HEK293 (cell line): ENCODE data around the gene RAD50.

Source experiments
- CTCF ChIA-PET: fragments of 350-600 bp; formaldehyde crosslinking; extraction: SDS; loops from one replicate; lab custom pipeline; 2021; ENCODE audit warnings: antibody characterized with exemption; lab: Yijun Ruan, JAX
- POLR2A ChIA-PET: fragments of 300-600 bp; formaldehyde crosslinking; extraction: SDS; loops from one replicate; lab custom pipeline; 2020; ENCODE audit warnings: antibody characterized with exemption, inconsistent platforms; lab: Yijun Ruan, JAX
- H3K27ac ChIP-seq: fragments of 200-500 bp; sonication (Bioruptor generic); 2 replicates; pipeline ENCODE4 v1.5.1; 2014; ENCODE audit warnings: low read depth, low read length, control low read depth, inconsistent platforms; ENCODE audit errors: extremely low read depth
- H3K36me3 ChIP-seq, 2 experiments: fragments of 200-500 bp in 1 of 2; sonication (Bioruptor generic) in 1 of 2; 1 replicate in 1 of 2; 2 replicates in 1 of 2; pipeline ENCODE4 v1.5.1; 2014 to 2017; ENCODE audit warnings: inconsistent platforms in 2 of 2, low read length in 2 of 2; ENCODE audit not compliant: control insufficient read depth in 2 of 2, insufficient read depth in 1 of 2
- H3K4me1 ChIP-seq: fragments of 200-500 bp; sonication (Bioruptor generic); 2 replicates; pipeline ENCODE4 v1.5.1; 2014; ENCODE audit warnings: mild to moderate bottlenecking, low read length, inconsistent platforms; ENCODE audit not compliant: control insufficient read depth, insufficient read depth
- H3K4me3 ChIP-seq: 2 replicates; pipeline ENCODE4 v1.5.1; 2011; ENCODE audit warnings: low read depth, mild to moderate bottlenecking, control low read depth, low read length, moderate library complexity
- H3K9me3 ChIP-seq: fragments of 200-500 bp; sonication (Bioruptor generic); 2 replicates; pipeline ENCODE4 v1.5.1; 2014; ENCODE audit warnings: low read depth, low read length, inconsistent platforms; ENCODE audit not compliant: control insufficient read depth, insufficient read depth
- RBAK ChIP-seq: fragments of 450-650 bp; formaldehyde crosslinking; IDR thresholded peaks from 2 replicates; pipeline ENCODE4 v1.5.1; 2016; ENCODE audit warnings: missing biosample characterization, missing genetic modification characterization
- REPIN1 ChIP-seq: fragments of 450-650 bp; formaldehyde crosslinking; IDR thresholded peaks from 2 replicates; pipeline ENCODE4 v1.5.1; 2017; ENCODE audit warnings: missing biosample characterization, missing genetic modification characterization, low read depth
- ZBTB1 ChIP-seq: fragments of 450-650 bp; formaldehyde crosslinking; IDR thresholded peaks from 2 replicates; pipeline ENCODE4 v1.5.1; 2016; ENCODE audit warnings: missing biosample characterization, missing genetic modification characterization
- ZBTB17 ChIP-seq: fragments of 450-650 bp; formaldehyde crosslinking; IDR thresholded peaks from 2 replicates; pipeline ENCODE4 v1.5.1; 2016; ENCODE audit warnings: missing biosample characterization, missing genetic modification characterization
- ZNF140 ChIP-seq: fragments of 450-650 bp; formaldehyde crosslinking; IDR thresholded peaks from 2 replicates; pipeline ENCODE4 v1.5.1; 2016; ENCODE audit warnings: missing biosample characterization, missing genetic modification characterization
- ZNF202 ChIP-seq: fragments of 450-650 bp; formaldehyde crosslinking; IDR thresholded peaks from 2 replicates; pipeline ENCODE4 v1.5.1; 2016; ENCODE audit warnings: missing biosample characterization, missing genetic modification characterization, borderline replicate concordance
- ZNF211 ChIP-seq: fragments of 450-650 bp; formaldehyde crosslinking; IDR thresholded peaks from 2 replicates; pipeline ENCODE4 v1.5.1; 2016; ENCODE audit warnings: low read depth, missing biosample characterization, missing genetic modification characterization
- ZNF223 ChIP-seq: fragments of 450-650 bp; formaldehyde crosslinking; IDR thresholded peaks from 2 replicates; pipeline ENCODE4 v1.5.1; 2016; ENCODE audit warnings: missing biosample characterization, missing genetic modification characterization
- ZNF23 ChIP-seq: fragments of 450-650 bp; formaldehyde crosslinking; IDR thresholded peaks from 2 replicates; pipeline ENCODE4 v1.5.1; 2016; ENCODE audit warnings: missing biosample characterization, missing genetic modification characterization, borderline replicate concordance
- ZNF248 ChIP-seq: fragments of 450-650 bp; formaldehyde crosslinking; IDR thresholded peaks from 2 replicates; pipeline ENCODE4 v1.5.1; 2017; ENCODE audit warnings: missing biosample characterization, missing genetic modification characterization
- ZNF266 ChIP-seq: fragments of 450-650 bp; formaldehyde crosslinking; IDR thresholded peaks from 2 replicates; pipeline ENCODE4 v1.5.1; 2016; ENCODE audit warnings: missing biosample characterization, missing genetic modification characterization, low read depth
- ZNF292 ChIP-seq: fragments of 450-650 bp; formaldehyde crosslinking; IDR thresholded peaks from 2 replicates; pipeline ENCODE4 v1.5.1; 2016; ENCODE audit warnings: low read depth, missing biosample characterization, missing genetic modification characterization, borderline replicate concordance
- ZNF302 ChIP-seq: fragments of 450-650 bp; formaldehyde crosslinking; IDR thresholded peaks from 2 replicates; pipeline ENCODE4 v1.5.1; 2016; ENCODE audit warnings: missing biosample characterization, missing genetic modification characterization, low read depth
- ZNF311 ChIP-seq: fragments of 450-650 bp; formaldehyde crosslinking; IDR thresholded peaks from 2 replicates; pipeline ENCODE4 v1.5.1; 2017; ENCODE audit warnings: missing biosample characterization, missing genetic modification characterization, borderline replicate concordance
- ZNF473 ChIP-seq: fragments of 450-650 bp; formaldehyde crosslinking; IDR thresholded peaks from 2 replicates; pipeline ENCODE4 v1.5.1; 2017; ENCODE audit warnings: missing biosample characterization, missing genetic modification characterization
- ZNF48 ChIP-seq: fragments of 450-650 bp; formaldehyde crosslinking; IDR thresholded peaks from 2 replicates; pipeline ENCODE4 v1.5.1; 2016; ENCODE audit warnings: missing biosample characterization, missing genetic modification characterization
- ZNF664 ChIP-seq: fragments of 450-650 bp; formaldehyde crosslinking; IDR thresholded peaks from 2 replicates; pipeline ENCODE4 v1.5.1; 2016; ENCODE audit warnings: missing biosample characterization, missing genetic modification characterization
- ZNF843 ChIP-seq: fragments of 450-650 bp; formaldehyde crosslinking; IDR thresholded peaks from 2 replicates; pipeline ENCODE4 v1.5.1; 2016; ENCODE audit warnings: missing biosample characterization, missing genetic modification characterization
- TF ChIP-seq, protein P1 (sequence below): fragments of 450-650 bp; formaldehyde crosslinking; IDR thresholded peaks from 2 replicates; pipeline ENCODE4 v1.5.1; 2016; ENCODE audit warnings: missing biosample characterization, missing genetic modification characterization
- TF ChIP-seq, protein P2 (sequence below): fragments of 450-650 bp; IDR thresholded peaks from 2 replicates; pipeline ENCODE4 v1.5.1; 2018; ENCODE audit warnings: missing biosample characterization, missing genetic modification characterization
- TF ChIP-seq, protein P3 (sequence below): fragments of 450-650 bp; formaldehyde crosslinking; IDR thresholded peaks from 2 replicates; pipeline ENCODE4 v1.5.1; 2016; ENCODE audit warnings: missing biosample characterization, missing genetic modification characterization
- TF ChIP-seq, protein P4 (sequence below): fragments of 450-650 bp; formaldehyde crosslinking; IDR thresholded peaks from 2 replicates; pipeline ENCODE4 v1.5.1; 2016; ENCODE audit warnings: missing biosample characterization, missing genetic modification characterization
- TF ChIP-seq, protein P5 (sequence below): fragments of 450-650 bp; formaldehyde crosslinking; IDR thresholded peaks from 2 replicates; pipeline ENCODE4 v1.5.1; 2017; ENCODE audit warnings: missing biosample characterization, missing genetic modification characterization

The RAD50 gene

DNA sequence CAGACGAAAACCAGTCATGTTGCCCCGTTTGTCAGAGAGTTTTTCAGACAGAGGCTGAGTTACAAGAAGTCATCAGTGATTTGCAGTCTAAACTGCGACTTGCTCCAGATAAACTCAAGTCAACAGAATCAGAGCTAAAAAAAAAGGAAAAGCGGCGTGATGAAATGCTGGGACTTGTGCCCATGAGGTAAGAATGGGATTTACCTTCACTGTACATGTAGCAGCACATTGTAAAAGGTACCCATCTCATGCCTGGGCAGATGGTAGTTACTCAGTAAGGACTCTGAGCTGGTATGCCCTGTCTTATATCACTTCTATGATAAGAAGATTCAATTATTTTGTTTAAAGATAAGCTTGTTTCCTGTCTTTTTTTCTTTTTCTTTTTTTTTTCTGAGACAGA, 38.8 kb downstream of the RAD50 start:
- TF ChIP-seq REPIN1 (tag by site-specific recombination): no peak
- no peak for TF ChIP-seq ZNF211 (tag by site-specific recombination)
- POLR2A ChIA-PET: no interaction called here
- peaks cover 24 to 93% of the 10 kb centered on the region in 2 experiments for H3K36me3 ChIP-seq

DNA sequence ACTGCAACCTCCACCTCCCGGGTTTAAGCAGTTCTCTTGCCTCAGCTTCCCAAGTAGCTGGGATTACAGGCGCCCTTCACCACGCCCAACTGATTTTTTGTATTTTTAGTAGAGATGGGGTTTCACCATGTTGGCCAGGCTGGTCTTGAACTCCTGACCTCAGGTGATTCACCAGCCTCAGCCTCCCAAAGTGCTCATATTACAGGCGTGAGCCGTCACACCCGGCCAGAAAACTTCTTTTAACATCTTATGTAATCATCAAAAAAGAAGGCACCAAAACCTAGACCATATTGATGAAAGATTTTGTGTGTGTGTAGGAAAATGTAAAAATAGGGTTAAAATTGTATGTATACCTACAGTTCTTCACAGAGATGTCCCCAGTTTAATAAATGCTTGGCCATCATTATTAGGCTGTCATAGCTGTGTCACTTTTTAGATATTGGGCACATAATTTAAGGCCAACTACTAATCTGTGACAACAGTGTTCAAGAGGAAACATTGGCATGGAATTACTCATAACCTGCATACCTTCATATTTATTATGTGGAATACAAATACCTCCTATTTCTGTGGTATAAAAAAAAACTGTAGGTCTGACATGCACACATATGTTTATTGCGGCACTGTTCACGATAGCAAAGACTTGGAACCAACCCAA, 44.4 kb downstream of the RAD50 start:
- TF ChIP-seq ZNF843 (no peak), ZNF292 (tag by site-specific recombination) (no peak), ZNF664 (tag by site-specific recombination) (no peak), ZNF266 (tag by site-specific recombination) (no peak), ZNF302 (tag by site-specific recombination) (no peak), ZNF202 (tag by site-specific recombination) (no peak)
- TF ChIP-seq, protein P1, sequence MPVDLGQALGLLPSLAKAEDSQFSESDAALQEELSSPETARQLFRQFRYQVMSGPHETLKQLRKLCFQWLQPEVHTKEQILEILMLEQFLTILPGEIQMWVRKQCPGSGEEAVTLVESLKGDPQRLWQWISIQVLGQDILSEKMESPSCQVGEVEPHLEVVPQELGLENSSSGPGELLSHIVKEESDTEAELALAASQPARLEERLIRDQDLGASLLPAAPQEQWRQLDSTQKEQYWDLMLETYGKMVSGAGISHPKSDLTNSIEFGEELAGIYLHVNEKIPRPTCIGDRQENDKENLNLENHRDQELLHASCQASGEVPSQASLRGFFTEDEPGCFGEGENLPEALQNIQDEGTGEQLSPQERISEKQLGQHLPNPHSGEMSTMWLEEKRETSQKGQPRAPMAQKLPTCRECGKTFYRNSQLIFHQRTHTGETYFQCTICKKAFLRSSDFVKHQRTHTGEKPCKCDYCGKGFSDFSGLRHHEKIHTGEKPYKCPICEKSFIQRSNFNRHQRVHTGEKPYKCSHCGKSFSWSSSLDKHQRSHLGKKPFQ (tag by site-specific recombination): no peak
- no peak overlapping the region for H3K4me3 ChIP-seq
- H3K9me3 ChIP-seq: no peaks in the 10 kb centered on the region
- H3K36me3 ChIP-seq: peaks cover 34 to 84% of the 10 kb centered on the region in 2 experiments
- no peaks in the 10 kb centered on the region for H3K4me1 ChIP-seq
- no peak overlapping the region for H3K27ac ChIP-seq
- ChIA-PET POLR2A (no interaction called here), CTCF (interaction anchor here (0.7 kb wide), 1 partner anchor 23 kb away, joined by 3 read pairs; no protein-coding TSS in a partner anchor)

More for the DNA sequence above, 38.8 kb downstream of the RAD50 start:
- Histone ChIP-seq H3K4me3 (no peak overlapping the region), H3K9me3 (no peaks in the 10 kb centered on the region), H3K27ac (no peak overlapping the region), H3K4me1 (no peaks in the 10 kb centered on the region)
- CTCF ChIA-PET: interaction anchor here (1.0 to 1.2 kb wide), 2 partner anchors 69 to 95 kb away, joined by 3 read pairs; no protein-coding TSS in a partner anchor

DNA sequence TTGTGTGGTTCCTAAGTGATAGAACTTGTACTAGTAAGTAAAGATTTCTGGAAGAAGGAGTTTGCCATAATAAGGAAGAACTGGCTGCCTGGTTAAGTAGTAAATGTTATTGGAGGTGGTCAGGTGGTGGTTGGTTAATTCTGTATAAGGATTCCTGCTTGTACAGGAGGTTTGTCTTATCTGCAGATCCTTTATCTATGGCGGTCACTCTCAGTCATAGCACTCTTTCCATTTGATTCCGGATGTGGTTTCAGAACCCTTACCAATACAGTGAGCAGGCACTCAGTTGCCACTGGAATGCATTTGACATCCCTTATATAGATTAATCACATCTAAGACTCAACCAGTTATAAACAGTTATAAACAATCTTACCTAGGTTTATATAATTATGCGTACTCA, 50.3 kb downstream of the RAD50 start:
- Histone ChIP-seq H3K36me3 (peaks cover 38 to 70% of the 10 kb centered on the region in 2 experiments), H3K4me1 (no peaks in the 10 kb centered on the region), H3K4me3 (no peak overlapping the region), H3K27ac (no peak overlapping the region), H3K9me3 (no peaks in the 10 kb centered on the region)
- POLR2A ChIA-PET: no interaction called here
- TF ChIP-seq, protein P2, sequence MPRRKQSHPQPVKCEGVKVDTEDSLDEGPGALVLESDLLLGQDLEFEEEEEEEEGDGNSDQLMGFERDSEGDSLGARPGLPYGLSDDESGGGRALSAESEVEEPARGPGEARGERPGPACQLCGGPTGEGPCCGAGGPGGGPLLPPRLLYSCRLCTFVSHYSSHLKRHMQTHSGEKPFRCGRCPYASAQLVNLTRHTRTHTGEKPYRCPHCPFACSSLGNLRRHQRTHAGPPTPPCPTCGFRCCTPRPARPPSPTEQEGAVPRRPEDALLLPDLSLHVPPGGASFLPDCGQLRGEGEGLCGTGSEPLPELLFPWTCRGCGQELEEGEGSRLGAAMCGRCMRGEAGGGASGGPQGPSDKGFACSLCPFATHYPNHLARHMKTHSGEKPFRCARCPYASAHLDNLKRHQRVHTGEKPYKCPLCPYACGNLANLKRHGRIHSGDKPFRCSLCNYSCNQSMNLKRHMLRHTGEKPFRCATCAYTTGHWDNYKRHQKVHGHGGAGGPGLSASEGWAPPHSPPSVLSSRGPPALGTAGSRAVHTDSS (tag by site-specific recombination): no peak
- TF ChIP-seq, protein P3, sequence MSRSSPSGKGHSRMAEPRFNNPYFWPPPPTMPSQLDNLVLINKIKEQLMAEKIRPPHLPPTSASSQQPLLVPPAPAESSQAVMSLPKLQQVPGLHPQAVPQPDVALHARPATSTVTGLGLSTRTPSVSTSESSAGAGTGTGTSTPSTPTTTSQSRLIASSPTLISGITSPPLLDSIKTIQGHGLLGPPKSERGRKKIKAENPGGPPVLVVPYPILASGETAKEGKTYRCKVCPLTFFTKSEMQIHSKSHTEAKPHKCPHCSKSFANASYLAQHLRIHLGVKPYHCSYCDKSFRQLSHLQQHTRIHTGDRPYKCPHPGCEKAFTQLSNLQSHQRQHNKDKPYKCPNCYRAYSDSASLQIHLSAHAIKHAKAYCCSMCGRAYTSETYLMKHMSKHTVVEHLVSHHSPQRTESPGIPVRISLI (tag by site-specific recombination): no peak
- TF ChIP-seq ZBTB17 (no peak), ZNF23 (tag by site-specific recombination) (no peak), RBAK (tag by site-specific recombination) (no peak), ZNF248 (no peak), ZNF223 (no peak), ZNF473 (tag by site-specific recombination) (no peak), ZNF311 (tag by site-specific recombination) (no peak), ZNF48 (tag by site-specific recombination) (no peak), ZNF140 (tag by site-specific recombination) (no peak), ZBTB1 (tag by site-specific recombination) (no peak)
- TF ChIP-seq, protein P4, sequence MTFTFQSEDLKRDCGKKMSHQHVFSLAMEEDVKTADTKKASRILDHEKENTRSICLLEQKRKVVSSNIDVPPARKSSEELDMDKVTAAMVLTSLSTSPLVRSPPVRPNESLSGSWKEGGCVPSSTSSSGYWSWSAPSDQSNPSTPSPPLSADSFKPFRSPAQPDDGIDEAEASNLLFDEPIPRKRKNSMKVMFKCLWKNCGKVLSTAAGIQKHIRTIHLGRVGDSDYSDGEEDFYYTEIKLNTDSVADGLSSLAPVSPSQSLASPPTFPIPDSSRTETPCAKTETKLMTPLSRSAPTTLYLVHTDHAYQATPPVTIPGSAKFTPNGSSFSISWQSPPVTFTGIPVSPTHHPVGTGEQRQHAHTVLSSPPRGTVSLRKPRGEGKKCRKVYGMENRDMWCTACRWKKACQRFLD (tag by site-specific recombination): no peak
- TF ChIP-seq, protein P5, sequence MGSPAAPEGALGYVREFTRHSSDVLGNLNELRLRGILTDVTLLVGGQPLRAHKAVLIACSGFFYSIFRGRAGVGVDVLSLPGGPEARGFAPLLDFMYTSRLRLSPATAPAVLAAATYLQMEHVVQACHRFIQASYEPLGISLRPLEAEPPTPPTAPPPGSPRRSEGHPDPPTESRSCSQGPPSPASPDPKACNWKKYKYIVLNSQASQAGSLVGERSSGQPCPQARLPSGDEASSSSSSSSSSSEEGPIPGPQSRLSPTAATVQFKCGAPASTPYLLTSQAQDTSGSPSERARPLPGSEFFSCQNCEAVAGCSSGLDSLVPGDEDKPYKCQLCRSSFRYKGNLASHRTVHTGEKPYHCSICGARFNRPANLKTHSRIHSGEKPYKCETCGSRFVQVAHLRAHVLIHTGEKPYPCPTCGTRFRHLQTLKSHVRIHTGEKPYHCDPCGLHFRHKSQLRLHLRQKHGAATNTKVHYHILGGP (tag by site-specific recombination): no peak
- CTCF ChIA-PET: no interaction called here
